ENCODE measurements around the gene CYP8B1. TPM values are rescaled to one million over a fixed set of nuclear protein-coding genes. Genes with fewer than 3 reads are reported as not detected.

CYP8B1 gene
- total and polyA plus RNA-seq, 2 of the 13 experiments (the other 11 are each of a cell fraction or from before 2014, with no cell fraction given), result 0.58 to 2.0 TPM

DNA sequence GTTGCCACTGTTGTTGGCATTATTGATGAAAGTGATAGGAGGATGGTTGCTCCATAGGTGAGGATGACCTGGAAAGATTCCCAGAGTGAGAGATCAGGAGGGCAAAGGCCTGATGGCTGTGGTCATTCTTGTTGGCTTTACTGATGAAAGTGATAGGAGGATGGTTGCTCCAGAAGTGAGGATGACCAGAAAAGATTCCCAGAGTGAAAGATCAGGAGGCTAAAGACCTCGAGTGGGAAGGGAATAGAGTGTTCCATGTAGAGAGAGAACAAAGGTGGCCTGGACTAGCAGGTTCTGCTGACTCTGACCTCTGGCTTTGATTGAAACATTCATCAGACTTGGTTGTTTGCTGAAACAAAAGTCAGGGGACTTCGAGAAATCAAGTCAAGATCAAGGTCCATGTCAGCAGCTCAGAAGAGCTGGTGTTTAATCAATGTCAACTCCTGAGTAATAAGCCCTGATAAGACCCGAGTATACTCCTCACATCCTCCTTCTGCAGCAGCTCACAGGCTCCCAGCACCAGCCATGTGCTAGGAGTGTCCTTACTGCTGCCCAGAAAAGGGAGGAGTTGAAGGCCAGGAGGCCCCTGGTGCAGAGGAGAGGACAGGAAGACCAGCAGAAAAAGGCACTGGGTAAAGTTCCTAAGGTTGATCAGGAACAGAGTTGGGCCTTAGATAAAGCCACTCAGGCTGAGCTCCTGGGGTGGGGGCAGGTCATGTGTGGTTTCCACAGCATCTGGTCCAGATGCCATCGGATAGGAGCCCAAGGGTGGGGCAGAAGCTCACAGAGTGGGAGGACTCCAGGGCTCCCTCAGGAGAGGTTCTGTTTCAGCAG lies 19.9 kb downstream of the CYP8B1 start (continued):
- TF ChIP-seq ATF2 (CRISPR knock-in tag; IDR thresholded peaks at IDR 0.05) (peak; percentile 84), CSRNP1 (CRISPR knock-in tag; IDR thresholded peaks at IDR 0.05) (peak; percentile 75; the same call in 1 of the 2 replicates), TRIM24 (CRISPR knock-in tag; IDR thresholded peaks at IDR 0.05) (no peak), ATF7-NPFF (CRISPR knock-in tag; IDR thresholded peaks at IDR 0.05; ENCODE audit: low read depth) (no peak), ZNF451 (CRISPR knock-in tag; IDR thresholded peaks at IDR 0.05) (no peak), TAF1 (CRISPR knock-in tag; IDR thresholded peaks at IDR 0.05) (peak; percentile 9; the same call in 1 of the 2 replicates), ZFP91 (CRISPR knock-in tag; IDR thresholded peaks at IDR 0.05; ENCODE audit: borderline replicate concordance) (peak; percentile 41), SRSF9 (IDR thresholded peaks at IDR 0.05; ENCODE audit: borderline replicate concordance, insufficient read depth, low read depth, low read length, poor library complexity, severe bottlenecking) (no peak), ZNF792 (CRISPR knock-in tag; IDR thresholded peaks at IDR 0.05) (0 out of 2 replicates have a peak, but pooled peaks have one; percentile 38), AKNA (CRISPR knock-in tag; IDR thresholded peaks at IDR 0.05; ENCODE audit: borderline replicate concordance) (no peak), MATR3 (CRISPR knock-in tag; IDR thresholded peaks at IDR 0.05) (no peak), ZNF572 (CRISPR knock-in tag; IDR thresholded peaks at IDR 0.05) (no peak)
- TF ChIP-seq, protein P1, sequence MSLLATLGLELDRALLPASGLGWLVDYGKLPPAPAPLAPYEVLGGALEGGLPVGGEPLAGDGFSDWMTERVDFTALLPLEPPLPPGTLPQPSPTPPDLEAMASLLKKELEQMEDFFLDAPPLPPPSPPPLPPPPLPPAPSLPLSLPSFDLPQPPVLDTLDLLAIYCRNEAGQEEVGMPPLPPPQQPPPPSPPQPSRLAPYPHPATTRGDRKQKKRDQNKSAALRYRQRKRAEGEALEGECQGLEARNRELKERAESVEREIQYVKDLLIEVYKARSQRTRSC (CRISPR knock-in tag; IDR thresholded peaks at IDR 0.05; ENCODE audit: low read depth), result no peak
- TF ChIP-seq, protein P2, sequence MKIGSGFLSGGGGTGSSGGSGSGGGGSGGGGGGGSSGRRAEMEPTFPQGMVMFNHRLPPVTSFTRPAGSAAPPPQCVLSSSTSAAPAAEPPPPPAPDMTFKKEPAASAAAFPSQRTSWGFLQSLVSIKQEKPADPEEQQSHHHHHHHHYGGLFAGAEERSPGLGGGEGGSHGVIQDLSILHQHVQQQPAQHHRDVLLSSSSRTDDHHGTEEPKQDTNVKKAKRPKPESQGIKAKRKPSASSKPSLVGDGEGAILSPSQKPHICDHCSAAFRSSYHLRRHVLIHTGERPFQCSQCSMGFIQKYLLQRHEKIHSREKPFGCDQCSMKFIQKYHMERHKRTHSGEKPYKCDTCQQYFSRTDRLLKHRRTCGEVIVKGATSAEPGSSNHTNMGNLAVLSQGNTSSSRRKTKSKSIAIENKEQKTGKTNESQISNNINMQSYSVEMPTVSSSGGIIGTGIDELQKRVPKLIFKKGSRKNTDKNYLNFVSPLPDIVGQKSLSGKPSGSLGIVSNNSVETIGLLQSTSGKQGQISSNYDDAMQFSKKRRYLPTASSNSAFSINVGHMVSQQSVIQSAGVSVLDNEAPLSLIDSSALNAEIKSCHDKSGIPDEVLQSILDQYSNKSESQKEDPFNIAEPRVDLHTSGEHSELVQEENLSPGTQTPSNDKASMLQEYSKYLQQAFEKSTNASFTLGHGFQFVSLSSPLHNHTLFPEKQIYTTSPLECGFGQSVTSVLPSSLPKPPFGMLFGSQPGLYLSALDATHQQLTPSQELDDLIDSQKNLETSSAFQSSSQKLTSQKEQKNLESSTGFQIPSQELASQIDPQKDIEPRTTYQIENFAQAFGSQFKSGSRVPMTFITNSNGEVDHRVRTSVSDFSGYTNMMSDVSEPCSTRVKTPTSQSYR (CRISPR knock-in tag; IDR thresholded peaks at IDR 0.05; ENCODE audit: borderline replicate concordance), result peak; percentile 59; the same call in 1 of the 2 replicates

Data from HepG2 (cell line).